ENCODE measurements around the gene HSD17B2. TPM values are rescaled to one million over a fixed set of nuclear protein-coding genes. Genes with fewer than 3 reads are reported as not detected.

Gene HSD17B2, protein sequence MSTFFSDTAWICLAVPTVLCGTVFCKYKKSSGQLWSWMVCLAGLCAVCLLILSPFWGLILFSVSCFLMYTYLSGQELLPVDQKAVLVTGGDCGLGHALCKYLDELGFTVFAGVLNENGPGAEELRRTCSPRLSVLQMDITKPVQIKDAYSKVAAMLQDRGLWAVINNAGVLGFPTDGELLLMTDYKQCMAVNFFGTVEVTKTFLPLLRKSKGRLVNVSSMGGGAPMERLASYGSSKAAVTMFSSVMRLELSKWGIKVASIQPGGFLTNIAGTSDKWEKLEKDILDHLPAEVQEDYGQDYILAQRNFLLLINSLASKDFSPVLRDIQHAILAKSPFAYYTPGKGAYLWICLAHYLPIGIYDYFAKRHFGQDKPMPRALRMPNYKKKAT
- 1.2 and 1.4 TPM in 2 replicates for total RNA-seq
- long read RNA-seq, partial matches to known transcripts: 0 of 2 reads
- long read RNA-seq, other reads (novel, unspliced or antisense): 1 of 2 reads

DNA sequence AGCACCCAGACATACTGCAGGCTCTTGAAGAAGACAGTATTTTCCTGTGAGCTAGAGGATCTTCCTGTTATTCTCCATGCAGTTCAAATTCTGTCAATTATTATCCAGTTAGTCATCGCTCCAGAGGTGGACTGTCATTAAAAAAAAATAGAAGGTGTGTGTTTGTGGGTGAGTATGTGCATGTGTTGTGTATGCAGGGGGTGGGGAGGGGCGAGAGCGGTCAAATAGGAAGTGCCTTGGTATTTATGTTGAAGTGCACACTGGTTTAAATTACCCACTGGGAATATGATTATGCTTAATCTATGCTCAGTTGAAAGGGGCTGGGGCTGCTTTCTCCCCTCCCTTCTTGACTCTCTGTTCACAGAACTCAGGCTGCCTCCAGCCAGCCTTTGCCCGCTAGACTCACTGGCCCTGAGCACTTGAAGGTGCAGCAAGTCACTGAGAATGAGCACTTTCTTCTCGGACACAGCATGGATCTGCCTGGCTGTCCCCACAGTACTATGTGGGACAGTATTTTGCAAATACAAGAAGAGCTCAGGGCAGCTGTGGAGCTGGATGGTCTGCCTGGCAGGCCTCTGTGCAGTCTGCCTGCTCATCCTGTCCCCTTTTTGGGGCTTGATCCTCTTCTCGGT is at the start of gene HSD17B2:
HSD17B2 (plus strand) TSS at position 273 of the 632 bp plus-strand sequence; CDS start at position 445, 172 bp downstream.
- peak within 1 kb of the TSS; percentile 46 for H3K27ac Mint-ChIP-seq
- H3K9me3 Mint-ChIP-seq (ENCODE audit: low read depth): no peaks in the 10 kb centered on the region
- DNase-seq (ENCODE audit: low spot score, unreplicated experiment): no peak

DNA sequence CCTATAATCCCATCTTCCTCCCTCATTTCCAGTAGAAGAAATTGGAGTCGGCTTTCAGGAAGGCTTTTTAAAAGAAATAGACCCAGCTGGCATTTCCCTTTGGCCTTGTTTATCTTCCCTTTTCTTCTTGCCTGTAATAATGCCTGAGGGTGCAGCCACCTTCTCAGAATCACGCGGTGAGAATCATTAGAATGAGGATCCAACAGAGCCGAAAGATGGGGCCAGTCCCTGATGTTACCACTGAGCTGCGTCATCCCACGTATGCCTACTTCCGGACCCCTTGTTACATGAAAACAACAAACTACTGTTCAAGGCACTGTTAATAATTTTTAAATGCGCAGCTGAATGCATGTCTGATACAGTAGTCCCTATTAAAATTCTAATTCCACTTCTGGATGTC is 47.9 kb upstream of the HSD17B2 start:
- Mint-ChIP-seq H3K4me3 (ENCODE audit: low read depth) (no peak overlapping the region), H3K36me3 (ENCODE audit: insufficient read depth) (no peaks in the 10 kb centered on the region), H3K27ac (no peak overlapping the region), H3K27me3 (no peaks in the 10 kb centered on the region), H3K4me1 (ENCODE audit: low read depth) (peaks cover 11% of the 10 kb centered on the region), H3K9me3 (ENCODE audit: low read depth) (no peaks in the 10 kb centered on the region)
- TF ChIP-seq, protein P1, sequence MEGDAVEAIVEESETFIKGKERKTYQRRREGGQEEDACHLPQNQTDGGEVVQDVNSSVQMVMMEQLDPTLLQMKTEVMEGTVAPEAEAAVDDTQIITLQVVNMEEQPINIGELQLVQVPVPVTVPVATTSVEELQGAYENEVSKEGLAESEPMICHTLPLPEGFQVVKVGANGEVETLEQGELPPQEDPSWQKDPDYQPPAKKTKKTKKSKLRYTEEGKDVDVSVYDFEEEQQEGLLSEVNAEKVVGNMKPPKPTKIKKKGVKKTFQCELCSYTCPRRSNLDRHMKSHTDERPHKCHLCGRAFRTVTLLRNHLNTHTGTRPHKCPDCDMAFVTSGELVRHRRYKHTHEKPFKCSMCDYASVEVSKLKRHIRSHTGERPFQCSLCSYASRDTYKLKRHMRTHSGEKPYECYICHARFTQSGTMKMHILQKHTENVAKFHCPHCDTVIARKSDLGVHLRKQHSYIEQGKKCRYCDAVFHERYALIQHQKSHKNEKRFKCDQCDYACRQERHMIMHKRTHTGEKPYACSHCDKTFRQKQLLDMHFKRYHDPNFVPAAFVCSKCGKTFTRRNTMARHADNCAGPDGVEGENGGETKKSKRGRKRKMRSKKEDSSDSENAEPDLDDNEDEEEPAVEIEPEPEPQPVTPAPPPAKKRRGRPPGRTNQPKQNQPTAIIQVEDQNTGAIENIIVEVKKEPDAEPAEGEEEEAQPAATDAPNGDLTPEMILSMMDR (IDR thresholded peaks at IDR 0.05; ENCODE audit: unreplicated experiment): no peak
- no peak for DNase-seq (ENCODE audit: low spot score, unreplicated experiment)

More for the DNA sequence above, at the start of gene HSD17B2:
- TF ChIP-seq, protein P1 (IDR thresholded peaks at IDR 0.05; ENCODE audit: unreplicated experiment): no peak
- H3K27me3 Mint-ChIP-seq: peaks cover 10% of the 10 kb centered on the region
- H3K36me3 Mint-ChIP-seq (ENCODE audit: insufficient read depth): no peaks in the 10 kb centered on the region
- H3K4me1 Mint-ChIP-seq (ENCODE audit: low read depth): peaks cover 11% of the 10 kb centered on the region
- H3K4me3 Mint-ChIP-seq (ENCODE audit: low read depth): no peak within 1 kb of the TSS

DNA sequence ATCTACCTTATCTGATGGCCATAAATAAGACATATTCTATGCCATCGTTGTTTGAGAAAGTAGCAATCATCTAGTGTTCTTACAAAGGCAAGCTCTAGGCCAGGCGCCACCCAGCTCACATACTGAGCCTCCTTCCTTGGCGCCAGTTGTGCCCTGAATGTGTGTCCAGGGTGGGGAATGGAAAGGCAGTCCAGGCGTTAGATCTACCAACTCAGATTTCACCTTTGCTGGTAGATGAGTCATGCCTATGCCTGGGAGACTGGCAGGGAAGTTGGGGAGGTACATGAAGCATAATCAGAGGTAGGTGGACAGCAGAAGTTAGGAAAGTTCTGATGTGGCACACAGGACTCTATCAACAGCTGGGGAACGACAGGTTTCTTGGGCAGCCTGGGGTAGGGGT is 47.3 kb upstream of the HSD17B2 start:
- DNase-seq (ENCODE audit: low spot score, unreplicated experiment): no peak
- no peaks in the 10 kb centered on the region for H3K36me3 Mint-ChIP-seq (ENCODE audit: insufficient read depth)
- H3K27me3 Mint-ChIP-seq: no peaks in the 10 kb centered on the region
- H3K9me3 Mint-ChIP-seq (ENCODE audit: low read depth): no peaks in the 10 kb centered on the region
- H3K27ac Mint-ChIP-seq: no peak overlapping the region
- no peak overlapping the region for H3K4me3 Mint-ChIP-seq (ENCODE audit: low read depth)
- TF ChIP-seq, protein P1 (IDR thresholded peaks at IDR 0.05; ENCODE audit: unreplicated experiment): no peak
- H3K4me1 Mint-ChIP-seq (ENCODE audit: low read depth): peaks cover 13% of the 10 kb centered on the region

DNA sequence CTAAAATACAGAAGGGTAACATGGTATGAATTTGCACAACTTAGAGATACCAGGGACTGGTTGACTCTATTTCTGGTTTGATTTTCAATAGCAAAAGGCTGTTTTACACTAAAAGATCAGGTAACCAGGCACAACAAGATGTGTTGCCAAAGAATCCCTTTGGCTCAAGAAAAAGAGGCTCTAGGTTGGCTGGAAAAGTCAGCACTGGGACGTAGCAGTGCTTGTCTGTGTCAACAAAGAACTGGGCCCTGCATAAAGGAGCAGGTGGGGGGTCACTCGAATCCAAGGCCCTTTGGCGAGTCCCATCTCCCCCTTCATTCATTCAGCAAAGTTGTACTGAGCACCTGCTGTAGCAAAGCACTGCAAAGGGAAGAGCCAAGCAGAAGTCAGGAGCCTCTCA is 42.2 kb upstream of the HSD17B2 start:
- H3K27ac Mint-ChIP-seq: no peak overlapping the region
- H3K9me3 Mint-ChIP-seq (ENCODE audit: low read depth): no peaks in the 10 kb centered on the region
- DNase-seq (ENCODE audit: low spot score, unreplicated experiment): no peak
- no peak overlapping the region for H3K4me3 Mint-ChIP-seq (ENCODE audit: low read depth)
- TF ChIP-seq, protein P1 (IDR thresholded peaks at IDR 0.05; ENCODE audit: unreplicated experiment): no peak
- no peaks in the 10 kb centered on the region for H3K27me3 Mint-ChIP-seq
- peaks cover 23% of the 10 kb centered on the region for H3K4me1 Mint-ChIP-seq (ENCODE audit: low read depth)
- H3K36me3 Mint-ChIP-seq (ENCODE audit: insufficient read depth): no peaks in the 10 kb centered on the region

DNA sequence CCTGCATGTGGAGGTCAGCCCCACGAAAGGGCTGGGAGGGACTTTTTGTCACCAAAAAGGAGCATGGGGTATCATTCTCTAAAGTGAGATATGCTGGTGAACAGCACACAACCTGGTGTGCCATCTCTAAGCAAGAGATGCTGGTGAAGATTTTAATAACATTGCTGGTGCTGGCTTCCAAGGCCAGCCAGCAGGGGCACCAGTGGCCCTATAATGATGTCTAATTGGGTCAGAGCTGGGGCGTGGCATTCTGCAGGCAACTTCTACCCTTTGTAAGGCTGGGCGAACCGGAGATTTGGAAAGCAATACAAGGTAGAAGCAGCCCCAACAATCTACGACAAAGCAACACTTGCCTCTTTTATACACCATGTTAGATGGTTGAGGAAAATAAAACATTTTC is 40.6 kb upstream of the HSD17B2 start:
- DNase-seq (ENCODE audit: low spot score, unreplicated experiment): no peak
- TF ChIP-seq, protein P1 (IDR thresholded peaks at IDR 0.05; ENCODE audit: unreplicated experiment): no peak
- Mint-ChIP-seq H3K36me3 (ENCODE audit: insufficient read depth) (no peaks in the 10 kb centered on the region), H3K9me3 (ENCODE audit: low read depth) (peaks cover 3% of the 10 kb centered on the region), H3K4me3 (ENCODE audit: low read depth) (no peak overlapping the region), H3K27ac (no peak overlapping the region), H3K27me3 (no peaks in the 10 kb centered on the region), H3K4me1 (ENCODE audit: low read depth) (peaks cover 23% of the 10 kb centered on the region)
